Sigmoid colon (tissue), 4 donors: Measurements from ENCODE around the gene GRAMD4.

Experiments
- CTCF ChIP-seq, 4 experiments: fragments of 450-650 bp in 3 of 4; fragments of 200-600 bp in 1 of 4; IDR thresholded peaks; one replicate each; pipeline ENCODE4 v1.5.1; 2016 to 2019; ENCODE audit warnings: antibody characterized with exemption in 4 of 4, mild to moderate bottlenecking in 3 of 4, moderate library complexity in 2 of 4
- EP300 ChIP-seq, 4 donors: sonication (generic); formaldehyde crosslinking; IDR thresholded peaks; one replicate each; pipeline ENCODE4 v1.6.1; 2017; ENCODE audit warnings: antibody characterized with exemption in 4 of 4
- POLR2AphosphoS5 ChIP-seq, 4 donors: sonication (generic); formaldehyde crosslinking; IDR thresholded peaks; one replicate each; pipeline ENCODE4 v1.6.1; 2017; ENCODE audit warnings: antibody characterized with exemption in 4 of 4

GRCh38 chr22:46593996-46594946, 25.9 kb upstream of the GRAMD4 start:
- TF ChIP-seq CTCF (IDR thresholded peaks at IDR 0.05) (no peak), POLR2AphosphoS5 (IDR thresholded peaks at IDR 0.05) (no peak), EP300 (IDR thresholded peaks at IDR 0.05) (no peak)
